Measurements from ENCODE around the gene ASPRV1.
A peak's percentile ranks its signal among the peaks of the same experiment; 100 is the strongest.
"Not testable (repeated sequence)": the region's sequence is repeated elsewhere in the genome, so short reads cannot be mapped to it uniquely, and the experiment has no call there.

The ASPRV1 gene

GRCh38 chr2:69961496-69961895, at the start of gene ASPRV1:
TSS of gene ASPRV1 (minus strand) at chr2:69961631. CDS start at chr2:69961436, 195 bp downstream.
- no peak for DNase-seq

GRCh38 chr2:70010576-70011111, 49.2 kb upstream of the ASPRV1 start:
- DNase-seq: no peak

GRCh38 chr2:70009762-70010575, 48.5 kb upstream of the ASPRV1 start:
- no peak for DNase-seq

DNA sequence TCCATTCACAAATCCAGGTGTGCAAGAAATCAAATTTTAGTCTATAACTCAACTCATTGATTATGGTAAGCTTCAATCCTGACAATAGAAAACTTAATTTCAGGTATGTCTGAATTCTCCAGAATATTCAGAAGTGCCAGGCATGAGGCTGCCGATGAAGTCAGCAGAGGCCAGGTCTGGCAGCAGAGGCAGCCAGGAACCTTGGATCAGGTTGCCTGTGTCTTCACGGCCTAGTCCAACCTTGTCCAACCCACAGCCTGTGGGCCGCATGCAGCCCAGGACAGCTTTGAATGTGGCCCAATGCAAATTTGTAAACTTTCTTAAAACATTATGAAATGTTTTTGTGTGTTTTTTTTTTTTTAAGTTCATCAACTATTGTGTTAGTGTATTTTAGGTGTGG, 46.9 kb upstream of the ASPRV1 start:
- no peak for DNase-seq

GRCh38 chr2:70007151-70007550, 45.7 kb upstream of the ASPRV1 start:
- no peak for DNase-seq

DNA sequence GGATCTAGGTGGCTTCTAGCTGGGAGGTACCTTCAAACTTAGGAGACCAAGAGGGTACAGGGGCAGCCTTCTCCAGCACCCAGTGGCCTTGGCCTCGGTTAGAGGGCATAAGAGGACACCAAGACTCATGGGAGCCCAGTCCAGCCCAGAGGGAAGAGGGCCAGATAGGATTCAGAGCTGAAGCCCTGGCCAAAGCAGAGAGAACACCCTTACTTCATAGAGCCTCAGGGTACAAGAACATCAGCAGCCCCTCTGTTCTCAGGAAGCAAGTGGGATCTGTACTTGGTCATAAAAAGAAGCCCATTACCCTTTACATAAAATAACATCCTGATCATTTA, 45.0 kb upstream of the ASPRV1 start:
- no peak for DNase-seq

DNA sequence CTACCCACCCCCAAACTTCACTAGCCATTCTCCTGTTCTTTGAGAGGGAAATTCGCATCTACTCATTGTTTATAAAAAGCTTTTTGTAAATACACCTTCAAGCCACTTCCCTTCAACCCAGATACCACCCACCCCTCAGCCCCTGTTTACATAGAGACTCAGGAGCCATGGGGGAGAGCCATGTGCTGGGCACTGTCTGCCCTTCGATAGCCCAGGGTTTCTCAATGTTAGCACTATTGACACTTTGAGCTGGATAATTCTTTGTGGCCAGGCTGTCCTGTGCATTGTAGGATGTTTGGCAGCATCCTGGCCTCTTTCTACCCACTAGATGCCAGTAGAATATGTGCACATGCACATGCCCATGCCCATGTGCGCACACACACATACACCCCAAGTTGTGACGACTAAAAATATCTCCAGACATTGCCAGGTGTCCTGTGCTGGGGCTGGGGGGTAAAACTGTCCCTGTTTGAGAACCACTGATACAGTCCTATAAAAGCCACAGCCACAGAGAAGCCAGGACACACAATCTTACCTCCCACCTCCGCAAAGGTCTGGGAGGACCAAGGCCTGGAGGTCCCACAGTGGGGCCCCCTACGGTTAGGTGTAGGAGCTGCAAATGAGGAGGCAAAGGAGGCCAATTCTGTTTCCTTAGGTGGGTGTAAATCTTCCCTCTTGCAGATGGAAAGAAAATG, 44.5 kb upstream of the ASPRV1 start:
- no peak for DNase-seq

GRCh38 chr2:70005216-70005615, 43.8 kb upstream of the ASPRV1 start:
- no peak for DNase-seq

DNA sequence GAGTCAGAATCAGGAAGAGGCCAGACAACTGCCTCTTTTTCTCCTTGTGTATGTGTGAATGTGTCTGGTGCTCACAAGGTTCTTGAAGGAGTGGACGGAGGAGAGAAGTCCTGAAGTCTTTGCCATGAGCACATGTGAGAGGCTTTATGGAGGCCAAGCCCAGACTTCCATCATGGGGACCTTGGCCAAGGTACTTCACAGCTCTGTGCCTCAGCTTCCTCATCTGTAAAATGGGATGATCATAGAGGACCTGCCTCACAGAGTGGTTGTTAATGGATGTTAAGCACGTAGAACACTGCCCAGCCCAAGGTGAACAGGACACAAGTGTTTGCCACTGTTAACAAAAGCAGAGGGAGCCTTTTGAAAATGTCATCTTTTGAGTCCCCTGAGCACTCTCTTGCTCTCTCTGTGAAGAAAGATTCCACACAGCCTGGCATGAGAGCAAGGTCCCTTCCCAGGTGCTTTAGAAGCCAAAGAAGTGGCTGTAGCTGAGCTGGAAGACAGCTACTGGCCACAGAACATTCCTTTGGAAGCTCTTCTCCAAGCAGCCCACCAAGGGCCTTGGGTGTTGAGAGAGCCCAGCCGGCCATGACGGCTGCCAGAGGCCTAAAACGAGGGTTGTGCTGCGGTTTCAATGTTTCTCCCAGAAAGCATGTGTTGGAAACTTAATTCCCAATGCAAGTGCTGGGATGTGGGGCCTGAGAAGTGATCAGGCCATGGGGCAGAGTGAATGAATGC, 41.8 kb upstream of the ASPRV1 start:
- DNase-seq: no peak

- peak; percentile 3 to 17 for DNase-seq
These were observed 40.9 kb upstream of the ASPRV1 start for GRCh38 chr2:70002241-70002899.

DNA sequence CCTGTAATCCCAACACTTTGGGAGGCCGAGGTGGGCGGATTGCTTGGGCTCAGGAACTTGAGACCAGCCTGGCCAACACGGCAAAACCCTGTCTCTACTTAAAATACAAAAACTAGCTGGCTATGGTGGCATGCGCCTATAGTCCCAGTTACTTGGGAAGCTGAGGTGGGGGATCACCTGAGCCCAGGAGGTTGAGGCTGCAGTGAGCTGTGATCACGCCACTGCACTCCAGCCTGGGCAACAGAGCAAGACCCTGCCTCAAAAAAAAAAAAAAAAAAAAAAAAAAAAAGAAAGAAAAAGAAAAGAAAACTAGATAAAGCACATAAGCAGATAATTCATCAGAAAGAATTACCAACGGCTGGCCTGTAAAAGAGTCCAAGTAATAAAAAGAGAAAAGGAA, 39.1 kb upstream of the ASPRV1 start:
- DNase-seq: not testable (repeated sequence)

DNA sequence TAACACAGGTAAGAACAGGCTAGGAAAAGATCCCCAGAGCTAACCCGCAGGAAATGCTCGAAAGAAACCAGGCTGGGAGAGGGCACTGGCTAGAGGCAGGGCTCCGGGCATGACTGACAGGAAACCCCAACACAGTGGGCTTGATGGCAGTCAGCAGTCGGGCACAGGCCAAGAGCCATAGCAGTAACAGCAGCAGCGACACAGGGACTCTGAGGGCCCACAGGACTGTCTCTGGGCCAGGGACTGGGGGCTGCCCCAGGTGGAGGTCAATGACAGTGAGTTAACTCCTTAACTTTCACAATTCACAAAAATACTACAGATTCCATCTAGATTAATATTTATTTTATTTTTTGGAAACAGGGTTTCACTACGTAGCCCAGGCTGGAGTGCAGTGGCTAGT, 37.3 kb upstream of the ASPRV1 start:
- no peak for DNase-seq

- DNase-seq: peak; percentile 8 to 11
These were observed 35.8 kb upstream of the ASPRV1 start for GRCh38 chr2:69997015-69997830.

DNA sequence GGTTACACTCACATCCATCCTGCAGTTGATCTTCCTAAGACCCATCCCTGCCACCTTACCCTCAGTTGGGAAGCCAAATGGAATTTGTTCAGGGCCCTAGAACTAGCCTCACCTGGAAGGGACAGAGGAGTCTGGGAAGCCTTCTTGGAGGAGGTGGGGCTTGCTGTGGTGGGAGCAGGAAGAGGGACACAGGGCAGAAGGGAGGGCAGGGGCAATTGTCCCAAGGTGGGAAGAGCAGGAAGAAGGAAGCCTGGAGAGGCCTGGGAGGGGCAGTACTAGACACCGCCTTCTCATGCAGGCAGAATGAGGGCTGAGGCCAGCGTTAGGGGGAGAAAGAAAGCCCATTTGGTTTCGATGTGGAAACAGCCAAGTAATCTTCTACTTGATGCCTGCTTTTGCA, 34.1 kb upstream of the ASPRV1 start:
- DNase-seq: no peak

- DNase-seq: no peak
These were observed 32.7 kb upstream of the ASPRV1 start for GRCh38 chr2:69994166-69994565.

GRCh38 chr2:69993708-69994107, 32.3 kb upstream of the ASPRV1 start:
- DNase-seq: no peak

- no peak for DNase-seq
These were observed 31.7 kb upstream of the ASPRV1 start for GRCh38 chr2:69993048-69993565.

DNA sequence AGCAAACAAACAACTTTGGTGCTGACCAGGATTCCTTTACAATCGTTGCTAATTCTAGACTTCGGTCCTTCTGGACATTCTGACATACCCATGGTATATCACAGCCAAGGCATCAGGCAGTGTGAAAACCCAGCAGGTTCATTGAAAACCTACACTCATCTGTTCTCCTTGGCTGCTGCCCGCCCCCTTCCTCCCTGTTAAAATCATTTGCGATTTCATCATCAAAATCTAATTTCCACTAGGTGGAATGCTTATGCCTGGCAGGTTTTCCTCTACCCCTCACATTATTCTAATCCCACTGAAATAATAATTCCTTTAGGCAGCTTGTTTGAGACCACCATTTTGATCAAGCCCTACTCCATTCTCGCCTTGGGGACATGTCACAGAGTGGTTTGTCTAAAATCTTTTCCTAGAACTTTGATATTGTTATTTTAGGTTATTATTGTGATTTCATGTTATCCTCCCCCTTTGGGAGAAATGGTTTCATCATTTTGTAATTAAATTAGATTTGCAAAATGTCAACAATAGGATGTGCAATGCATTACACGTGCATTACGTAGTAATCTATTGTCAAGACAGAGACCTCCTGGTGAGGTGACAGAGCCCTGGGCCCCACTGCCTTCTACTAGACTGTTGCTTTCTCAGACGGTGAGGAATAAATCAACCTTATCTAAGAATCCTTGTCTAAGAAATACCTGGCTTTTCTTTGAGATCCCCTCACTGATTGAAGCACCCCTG, 31.0 kb upstream of the ASPRV1 start:
- DNase-seq: no peak

DNA sequence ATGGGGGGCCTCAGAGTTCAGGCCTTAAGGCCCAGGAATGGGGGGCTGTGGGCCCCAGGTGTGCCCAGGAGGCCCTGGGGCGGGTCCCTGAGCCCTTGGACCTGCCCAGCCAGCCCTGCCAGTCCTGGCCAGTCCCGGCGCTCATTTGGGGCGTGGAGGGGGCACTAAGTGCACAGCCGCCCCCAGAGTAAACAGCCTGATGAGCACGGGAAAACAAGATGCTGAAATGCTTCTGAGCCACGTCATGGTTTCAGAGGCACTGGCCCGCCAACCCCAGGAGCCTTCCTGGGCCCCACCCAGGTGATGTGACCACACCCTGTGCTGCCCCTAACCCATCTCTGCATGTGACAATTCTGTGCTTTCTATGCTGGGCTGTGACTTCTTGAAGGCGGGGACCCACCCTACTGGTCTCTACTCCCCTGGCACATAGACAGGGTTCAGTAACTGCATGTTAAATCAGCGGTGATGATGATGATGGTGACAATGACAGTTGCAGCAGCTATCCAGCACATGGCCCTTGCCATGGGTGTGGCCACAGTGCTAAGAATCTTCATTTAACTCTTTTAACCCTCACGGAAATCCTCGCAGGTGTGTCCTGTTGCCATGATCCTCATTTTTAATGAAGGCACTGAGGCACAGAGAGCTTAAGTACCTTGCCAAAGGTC, 28.1 kb upstream of the ASPRV1 start:
- no peak for DNase-seq

- DNase-seq: no peak
These were observed 27.6 kb upstream of the ASPRV1 start for GRCh38 chr2:69989009-69989408.
